ENCODE data around the gene GRXCR1.

GRXCR1 gene

DNA sequence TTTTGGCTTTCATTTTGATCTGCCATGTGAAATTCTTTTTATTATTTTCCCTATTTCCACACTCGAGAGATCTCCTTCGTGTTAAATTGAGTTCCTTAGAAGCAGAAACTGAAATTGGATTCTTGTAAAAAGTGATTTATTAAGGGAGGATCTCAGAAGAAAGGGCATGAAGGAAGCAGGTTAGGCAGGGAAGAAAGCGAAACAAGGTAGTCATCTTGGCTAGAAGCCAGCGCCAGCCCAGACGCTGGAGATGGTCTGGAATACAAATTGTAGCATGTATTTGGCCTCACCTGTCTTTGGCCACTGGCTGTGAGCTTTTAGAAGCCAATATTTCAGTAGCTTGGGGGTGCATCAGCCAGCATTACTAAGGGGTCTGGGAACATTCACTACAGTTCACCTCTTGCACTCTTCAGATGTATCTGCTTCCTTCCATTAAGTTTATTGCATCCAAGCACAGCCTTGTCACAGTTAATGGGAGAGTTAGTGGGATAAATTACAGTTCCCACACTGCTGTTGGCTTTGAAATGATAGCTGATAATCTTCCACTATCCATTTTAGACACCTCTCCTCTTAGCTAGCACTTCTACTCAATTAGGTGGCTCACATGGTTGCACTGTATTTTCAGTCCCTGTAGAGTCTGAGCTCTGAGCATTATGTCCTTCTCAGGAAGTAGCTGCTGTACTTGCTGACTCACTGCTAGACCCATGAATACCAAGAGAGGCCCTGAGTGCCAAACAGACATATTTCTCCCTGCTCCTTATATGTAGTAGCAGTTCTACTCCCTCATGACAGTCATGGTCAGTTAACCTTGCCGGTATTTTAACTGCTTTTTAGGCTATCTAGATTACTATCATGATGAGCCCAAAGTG lies 14.6 kb downstream of the GRXCR1 start:
- FAIRE-seq (no peak), DNase-seq (ENCODE audit: insufficient read length, low spot score) (no peak)
- TF ChIP-seq POLR2A (IDR thresholded peaks at IDR 0.05; ENCODE audit: low read depth, low read length), result no peak

DNA sequence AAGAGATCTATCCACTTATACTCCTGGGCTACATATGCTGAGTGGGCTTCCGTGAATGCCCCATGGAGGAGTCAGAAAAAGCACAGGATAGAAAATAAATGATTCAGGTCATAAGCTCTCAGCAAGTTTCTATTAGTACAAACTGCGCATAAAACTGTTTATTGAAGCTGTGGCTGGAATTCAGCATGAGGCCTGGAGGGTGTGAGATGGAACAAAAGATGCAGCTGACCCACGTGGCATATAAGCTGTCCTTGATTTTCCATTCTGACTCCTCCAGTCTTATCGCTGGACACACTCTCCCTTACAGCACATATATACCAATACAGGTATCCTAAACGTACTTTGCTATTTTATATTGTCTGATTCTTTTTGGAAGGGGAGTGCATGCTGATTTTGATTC lies 17.9 kb downstream of the GRXCR1 start:
- FAIRE-seq (no peak), DNase-seq (ENCODE audit: insufficient read length, low spot score) (no peak)
- TF ChIP-seq POLR2A (IDR thresholded peaks at IDR 0.05; ENCODE audit: low read depth, low read length), result no peak

DNA sequence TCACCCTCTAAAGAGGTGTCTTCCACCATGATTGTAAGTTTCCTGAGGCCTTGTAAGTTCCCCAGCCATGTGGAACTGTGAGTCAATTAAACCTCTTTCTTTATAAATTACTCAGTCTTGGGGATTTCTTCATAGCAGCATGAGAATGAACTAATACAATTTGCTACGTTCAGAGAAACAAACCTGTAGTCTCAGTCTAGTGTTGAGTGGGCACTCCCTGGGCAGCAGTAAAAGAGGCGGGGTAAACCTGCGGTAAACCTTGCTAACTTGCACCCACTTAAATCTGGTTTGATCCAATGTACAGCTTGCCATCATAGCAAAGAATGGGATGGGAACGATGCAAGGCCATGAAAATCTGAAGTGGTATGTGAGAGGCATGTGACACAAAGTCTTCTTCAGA lies 22.4 kb downstream of the GRXCR1 start:
- FAIRE-seq (no peak), DNase-seq (ENCODE audit: insufficient read length, low spot score) (no peak)
- no peak for TF ChIP-seq POLR2A (IDR thresholded peaks at IDR 0.05; ENCODE audit: low read depth, low read length)

DNA sequence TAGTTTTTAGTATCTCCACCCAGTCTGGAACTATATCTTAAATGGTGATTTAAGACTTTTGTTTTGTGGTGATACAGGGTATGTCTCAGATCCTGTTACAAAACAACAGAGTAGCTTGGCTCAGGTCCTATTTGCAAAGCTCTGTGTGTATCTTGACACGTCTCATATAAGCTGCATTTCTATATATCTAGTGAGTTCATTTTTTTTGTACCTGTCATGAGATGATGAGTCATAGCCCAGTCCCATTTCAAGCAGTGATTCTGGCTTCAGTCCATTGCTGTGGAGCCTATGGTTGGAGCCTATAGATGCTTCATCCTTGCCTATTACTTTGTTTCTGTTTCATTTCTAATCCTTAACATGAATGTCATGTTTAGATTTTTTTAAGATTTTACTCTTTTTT lies 23.0 kb downstream of the GRXCR1 start:
- TF ChIP-seq POLR2A (IDR thresholded peaks at IDR 0.05; ENCODE audit: low read depth, low read length), result no peak
- DNase-seq (ENCODE audit: insufficient read length, low spot score) (no peak), FAIRE-seq (no peak)

DNA sequence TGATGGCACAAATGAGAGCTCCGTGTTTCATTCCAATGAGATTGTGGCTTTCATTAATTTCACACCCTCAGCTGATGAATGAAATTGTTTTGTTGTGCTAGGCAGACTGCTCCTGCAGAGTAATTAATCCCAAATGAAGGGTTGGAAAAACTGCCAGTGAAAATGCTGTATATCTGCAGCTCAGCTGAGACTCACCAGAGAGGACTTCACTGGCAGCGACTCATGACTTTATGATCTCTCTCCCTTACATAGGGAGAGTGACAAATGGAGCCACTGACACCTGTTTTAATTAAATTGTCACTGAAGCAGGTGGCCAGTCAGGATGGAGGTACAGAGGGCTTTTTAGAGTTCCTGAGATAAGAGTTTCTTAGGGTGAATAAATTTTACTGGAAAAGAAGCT lies 24.8 kb downstream of the GRXCR1 start:
- DNase-seq (ENCODE audit: insufficient read length, low spot score) (no peak), FAIRE-seq (no peak)
- no peak for TF ChIP-seq POLR2A (IDR thresholded peaks at IDR 0.05; ENCODE audit: low read depth, low read length)

DNA sequence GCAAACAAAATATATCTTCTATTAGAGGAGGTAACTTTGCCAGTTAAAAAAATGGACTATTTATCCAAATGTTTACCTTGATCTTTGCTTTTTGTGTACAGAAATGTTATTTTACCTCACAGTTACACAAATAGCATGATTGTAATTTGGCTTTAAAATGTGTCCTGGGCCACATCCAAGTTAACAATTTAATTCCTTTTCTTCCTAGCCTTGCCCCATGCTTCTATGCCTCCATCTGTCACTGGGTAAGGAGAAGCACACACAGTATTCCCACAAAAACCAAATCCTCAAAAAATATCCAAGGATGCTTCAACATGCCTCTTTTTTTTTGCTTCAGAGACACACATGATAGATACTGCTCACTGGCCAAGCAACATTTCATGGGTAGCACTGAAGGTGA lies 30.9 kb downstream of the GRXCR1 start:
- FAIRE-seq (no peak), DNase-seq (ENCODE audit: insufficient read length, low spot score) (no peak)
- TF ChIP-seq POLR2A (IDR thresholded peaks at IDR 0.05; ENCODE audit: low read depth, low read length), result no peak

DNA sequence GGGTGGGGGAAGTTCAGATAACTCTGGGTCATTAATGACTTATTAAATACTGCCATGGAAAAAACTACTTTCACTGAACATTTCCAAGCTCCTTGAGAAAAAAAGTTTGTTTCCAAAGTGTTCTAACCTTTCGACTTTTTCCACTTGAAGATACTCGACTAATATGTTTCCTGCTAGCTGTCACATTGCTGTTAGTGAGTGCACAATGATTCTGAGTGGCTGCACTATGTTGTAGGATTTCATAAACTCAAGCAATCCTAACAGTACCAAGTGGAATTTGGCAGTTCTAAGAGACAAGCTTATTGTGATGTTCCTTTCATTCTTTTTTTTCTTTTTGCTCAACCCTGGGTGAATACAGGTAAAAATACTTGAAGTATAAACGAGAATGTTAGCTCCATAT lies 33.4 kb downstream of the GRXCR1 start:
- TF ChIP-seq POLR2A (IDR thresholded peaks at IDR 0.05; ENCODE audit: low read depth, low read length), result no peak
- DNase-seq (ENCODE audit: insufficient read length, low spot score), result no peak
- FAIRE-seq, result no peak

DNA sequence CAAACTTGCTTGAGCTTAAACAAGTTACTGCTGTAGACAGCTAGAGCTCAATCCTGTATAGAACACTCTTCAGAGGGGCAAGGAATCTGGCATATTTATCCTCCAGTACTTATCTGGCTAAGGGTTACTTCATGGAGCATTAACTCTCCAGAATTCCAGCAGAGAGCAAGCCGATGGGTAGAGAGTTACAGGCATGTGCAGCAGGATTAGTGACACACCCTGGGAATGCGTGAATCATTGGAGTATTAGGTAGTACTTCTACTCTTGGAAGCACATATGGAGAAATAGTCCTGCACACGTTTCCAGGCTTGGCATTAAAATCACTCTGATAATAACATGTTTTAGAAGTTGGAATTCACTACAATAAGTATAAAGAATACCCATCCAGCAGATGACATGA lies 35.4 kb downstream of the GRXCR1 start:
- FAIRE-seq (no peak), DNase-seq (ENCODE audit: insufficient read length, low spot score) (no peak)
- TF ChIP-seq POLR2A (IDR thresholded peaks at IDR 0.05; ENCODE audit: low read depth, low read length), result no peak

DNA sequence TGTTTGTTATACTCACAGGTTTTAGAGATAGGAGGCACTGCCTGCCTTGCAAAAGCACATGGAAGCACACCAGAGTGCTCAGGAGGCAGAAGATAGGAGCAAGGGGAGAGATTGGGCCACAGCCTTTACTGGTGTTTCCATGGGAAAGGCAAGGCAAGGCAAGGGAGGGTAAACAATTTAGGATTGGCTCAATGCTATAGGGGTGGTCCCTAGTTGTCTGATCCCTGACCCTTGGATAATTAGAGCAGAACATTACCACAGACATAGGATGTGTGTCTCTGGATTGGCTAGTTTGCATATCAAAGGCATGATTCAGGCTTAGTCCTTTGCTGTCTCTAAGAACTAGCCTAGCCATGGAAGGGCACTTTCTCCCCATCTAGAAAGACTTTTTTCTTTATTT lies 36.1 kb downstream of the GRXCR1 start:
- no peak for TF ChIP-seq POLR2A (IDR thresholded peaks at IDR 0.05; ENCODE audit: low read depth, low read length)

DNA sequence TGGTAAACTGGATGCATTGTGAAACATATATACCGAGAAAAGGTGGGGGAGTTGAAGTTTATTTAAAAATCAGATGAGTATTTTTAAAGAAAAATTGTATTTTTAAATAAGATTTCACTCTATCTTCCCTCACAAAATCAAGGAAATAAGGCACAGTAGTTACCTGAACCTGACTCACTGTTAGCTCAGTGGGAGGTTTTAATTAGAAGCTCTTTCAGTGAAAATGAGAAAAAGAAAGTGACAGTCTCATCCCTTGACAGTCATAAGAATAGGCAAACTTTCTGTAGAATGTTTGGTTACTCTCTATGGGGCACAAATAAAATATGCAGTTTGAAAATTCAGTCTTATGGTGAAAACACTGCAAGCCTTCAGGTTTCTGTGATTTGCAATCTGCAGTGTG lies 49.7 kb downstream of the GRXCR1 start:
- DNase-seq (ENCODE audit: insufficient read length, low spot score) (no peak), FAIRE-seq (no peak)
- TF ChIP-seq POLR2A (IDR thresholded peaks at IDR 0.05; ENCODE audit: low read depth, low read length), result no peak

More for the DNA sequence above, 36.1 kb downstream of the GRXCR1 start:
- DNase-seq (ENCODE audit: insufficient read length, low spot score) (no peak), FAIRE-seq (no peak)

DNA sequence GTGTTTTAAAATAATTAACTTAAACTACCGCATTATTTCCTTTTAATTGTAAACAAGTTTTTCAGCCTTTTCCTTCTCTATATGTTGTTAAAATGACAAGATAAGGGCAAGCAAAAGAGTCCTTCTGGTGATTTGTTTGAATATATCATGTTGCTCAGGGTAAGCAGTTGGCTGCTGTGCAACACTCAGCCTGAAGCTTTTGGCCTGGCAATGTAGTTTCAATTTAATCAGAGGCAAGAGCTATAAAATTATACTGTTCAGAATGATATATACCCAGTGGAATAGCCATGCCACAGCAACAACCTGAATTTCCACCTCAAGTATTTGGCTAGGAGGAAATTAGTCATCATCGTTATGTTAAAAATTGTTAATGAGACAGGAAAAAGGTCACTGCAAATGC lies 53.4 kb downstream of the GRXCR1 start:
- TF ChIP-seq POLR2A (IDR thresholded peaks at IDR 0.05; ENCODE audit: low read depth, low read length), result no peak
- no peak for FAIRE-seq

DNA sequence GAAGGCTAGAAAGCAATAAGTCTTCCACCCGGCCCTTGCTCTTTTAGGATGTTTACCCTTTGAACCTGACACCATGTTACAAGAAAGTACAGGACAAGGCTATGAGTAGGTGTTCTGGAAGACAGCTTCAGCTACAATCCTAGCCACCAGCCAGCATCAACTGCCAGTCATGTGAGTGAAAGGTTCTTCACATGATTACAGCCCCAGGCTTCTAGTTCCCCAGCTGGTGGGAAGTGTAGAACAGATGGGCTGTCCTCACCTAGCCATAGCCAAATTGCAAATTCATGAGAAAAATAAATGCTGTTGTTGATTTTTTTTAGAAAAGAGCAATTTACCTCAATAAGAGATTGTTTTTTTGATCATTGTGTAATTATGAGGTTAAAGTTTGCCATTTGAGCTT lies 60.8 kb downstream of the GRXCR1 start:
- FAIRE-seq (no peak), DNase-seq (ENCODE audit: insufficient read length, low spot score) (no peak)
- no peak for TF ChIP-seq POLR2A (IDR thresholded peaks at IDR 0.05; ENCODE audit: low read depth, low read length)

More for the DNA sequence above, 53.4 kb downstream of the GRXCR1 start:
- DNase-seq (ENCODE audit: insufficient read length, low spot score), result no peak

DNA sequence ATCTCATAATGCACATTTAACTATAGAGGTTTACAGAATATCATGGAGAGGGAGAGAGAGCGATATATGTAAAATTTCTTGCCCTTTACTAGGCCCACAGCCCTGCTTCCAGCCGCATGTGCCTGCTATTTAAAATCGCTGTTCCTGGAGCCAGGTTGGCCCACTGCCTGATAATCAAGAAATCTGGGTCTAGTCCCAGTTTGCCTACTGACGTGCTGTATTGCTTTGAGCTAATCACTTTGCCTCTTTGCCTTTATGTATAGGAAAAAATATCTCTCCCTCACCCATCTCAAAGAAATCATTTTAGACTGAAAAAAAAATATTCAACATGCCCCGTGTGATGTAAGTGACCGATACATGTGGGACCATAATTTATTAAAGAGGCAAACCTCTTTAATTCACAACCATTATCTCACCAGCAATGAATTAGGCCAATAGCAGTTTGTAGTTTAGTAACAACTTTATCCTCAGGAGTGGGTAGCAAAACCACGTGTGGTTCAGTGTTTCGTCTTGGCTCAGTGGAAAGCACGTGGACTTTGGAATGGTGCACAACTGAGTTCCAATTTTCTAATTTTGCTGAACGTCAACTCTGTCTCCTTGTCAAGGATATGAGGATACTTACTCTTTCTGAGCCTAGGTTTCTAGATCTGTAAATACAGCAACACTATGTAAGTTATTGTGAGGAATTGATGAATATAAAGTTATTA lies 62.6 kb downstream of the GRXCR1 start:
- DNase-seq (ENCODE audit: insufficient read length, low spot score) (no peak), FAIRE-seq (no peak)
- no peak for TF ChIP-seq POLR2A (IDR thresholded peaks at IDR 0.05; ENCODE audit: low read depth, low read length)

DNA sequence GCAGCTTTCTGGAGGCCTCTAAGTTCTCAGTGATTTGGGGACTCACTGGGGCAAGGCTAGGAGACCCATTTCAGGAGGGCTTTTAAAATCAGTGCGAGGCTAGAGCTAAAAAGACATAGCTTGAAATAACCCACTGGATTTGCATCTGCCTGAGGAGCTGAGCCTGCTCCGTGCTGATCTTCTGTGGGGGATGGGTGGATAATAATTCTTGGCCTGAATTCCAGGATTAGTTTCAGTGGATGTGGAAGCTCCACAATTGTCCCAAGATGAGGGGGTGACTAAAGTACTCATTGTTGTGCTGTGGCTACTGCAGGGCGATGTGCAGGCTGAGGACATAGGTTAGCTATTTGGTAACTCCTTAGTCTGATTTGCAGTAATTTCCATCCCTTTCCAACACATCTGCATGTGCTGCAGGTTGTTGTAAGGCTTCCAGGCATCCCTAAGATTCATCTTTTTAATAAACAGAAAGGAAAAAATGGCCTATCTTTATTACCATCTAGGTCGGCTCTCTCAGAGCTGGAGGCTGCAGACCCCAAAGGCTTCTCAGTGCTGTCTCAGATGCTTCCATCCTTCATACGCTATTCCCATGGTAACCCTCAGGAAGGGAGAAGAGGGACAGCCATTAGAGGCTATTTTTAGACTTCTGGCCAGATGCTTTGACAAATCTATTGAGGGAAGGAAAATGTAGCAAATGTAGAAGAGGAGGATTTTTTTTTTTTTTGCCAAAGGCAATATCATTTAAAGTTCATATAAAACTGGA lies 63.4 kb downstream of the GRXCR1 start:
- DNase-seq (ENCODE audit: insufficient read length, low spot score), result no peak
- TF ChIP-seq POLR2A (IDR thresholded peaks at IDR 0.05; ENCODE audit: low read depth, low read length), result no peak
- FAIRE-seq, result no peak

Measured in H54 (cell line).